Activated CD4-positive, alpha-beta T cell treated with anti-CD3 and anti-CD28 coated beads, Interleukin-2, amount 50 U/mL, for 1 hour (primary cell): ENCODE data around the gene ALCAM.
"Not testable (repeated sequence)": the region's sequence is repeated elsewhere in the genome, so short reads cannot be mapped to it uniquely, and the experiment has no call there.

Experiments
- DNase-seq: peaks from one replicate; pipeline ENCODE4 v3.0.0-alpha.2; 2020

ALCAM gene

GRCh38 chr3:105356988-105357387 lies 9.7 kb upstream of the ALCAM start:
- no peak for DNase-seq

GRCh38 chr3:105359098-105359762 lies 7.5 kb upstream of the ALCAM start:
- DNase-seq: no peak

- DNase-seq: no peak
Measured at GRCh38 chr3:105360003-105360402, 6.7 kb upstream of the ALCAM start.

GRCh38 chr3:105362021-105362665 lies 4.6 kb upstream of the ALCAM start:
- no peak for DNase-seq

GRCh38 chr3:105364128-105364527 lies 2.6 kb upstream of the ALCAM start:
- DNase-seq: no peak

- no peak for DNase-seq
Measured at GRCh38 chr3:105365081-105365390, 1.7 kb upstream of the ALCAM start.

- DNase-seq: no peak
Measured at GRCh38 chr3:105365391-105366325, 1.1 kb upstream of the ALCAM start.

GRCh38 chr3:105367063-105367405 lies 325 bp downstream of the ALCAM start:
- DNase-seq: peak; percentile 26

- peak; percentile 34 for DNase-seq
Measured at GRCh38 chr3:105367406-105368213, 901 bp downstream of the ALCAM start.

- DNase-seq: peak; percentile 71
Measured at GRCh38 chr3:105368566-105369499, 2.1 kb downstream of the ALCAM start.

GRCh38 chr3:105369500-105370371 lies 3.0 kb downstream of the ALCAM start:
- peak; percentile 2 for DNase-seq

- DNase-seq: no peak
Measured at GRCh38 chr3:105373383-105373782, 6.7 kb downstream of the ALCAM start.

- no peak for DNase-seq
Measured at GRCh38 chr3:105375750-105376511, 9.2 kb downstream of the ALCAM start.

GRCh38 chr3:105377716-105378115 lies 11.0 kb downstream of the ALCAM start:
- no peak for DNase-seq

GRCh38 chr3:105385179-105385578 lies 18.5 kb downstream of the ALCAM start:
- DNase-seq: no peak

- DNase-seq: no peak
Measured at GRCh38 chr3:105385819-105386508, 19.3 kb downstream of the ALCAM start.

- no peak for DNase-seq
Measured at GRCh38 chr3:105387122-105387751, 20.5 kb downstream of the ALCAM start.

GRCh38 chr3:105388176-105388575 lies 21.5 kb downstream of the ALCAM start:
- no peak for DNase-seq

GRCh38 chr3:105389759-105390158 lies 23.1 kb downstream of the ALCAM start:
- not testable (repeated sequence) for DNase-seq
